Measurements from ENCODE around the gene OR4D2. TPM values are rescaled to one million over a fixed set of nuclear protein-coding genes. Genes with fewer than 3 reads are reported as not detected.

Gene OR4D2
- total and polyA plus RNA-seq, 2 experiments from 2014 or later = not detected

GRCh38 chr17:58172369-58173071 lies 5.7 kb downstream of the OR4D2 start:
- Histone ChIP-seq H3K4me1 (ENCODE audit: insufficient read depth) (no peaks in the 10 kb centered on the region), H3K4me3 (no peak overlapping the region), H3K9me2 (replicated peaks; ENCODE audit: insufficient read depth) (no peaks in the 10 kb centered on the region), H3K36me3 (replicated peaks; ENCODE audit: insufficient read depth, low read depth) (no peaks in the 10 kb centered on the region), H4K20me1 (ENCODE audit: insufficient read depth, poor library complexity, severe bottlenecking) (no peaks in the 10 kb centered on the region), H3K27ac (no peak overlapping the region), H3K4me2 (no peak overlapping the region), H2AFZ (no peak overlapping the region), H3K9me3 (ENCODE audit: low read depth) (no peaks in the 10 kb centered on the region), H3K27me3 (peaks cover 28% of the 10 kb centered on the region), H3K79me2 (no peaks in the 10 kb centered on the region)
- DNase-seq (ENCODE audit: low spot score) = no peak
- TF ChIP-seq CTCF (IDR thresholded peaks at IDR 0.05; ENCODE audit: poor library complexity) (peak; percentile 29), EZH2phosphoT487 (IDR thresholded peaks at IDR 0.05; ENCODE audit: low read depth, severe bottlenecking, unreplicated experiment) (no peak), EZH2 (IDR thresholded peaks at IDR 0.05; ENCODE audit: borderline replicate concordance) (no peak)
- 33% methylated on average over 2 of the region's 2 CpGs for WGBS (ENCODE audit: low lambda C conversion rate, missing lambda C conversion rate)

GRCh38 chr17:58174871-58175270 lies 8.1 kb downstream of the OR4D2 start:
- Histone ChIP-seq H3K9me3 (ENCODE audit: low read depth) (no peaks in the 10 kb centered on the region), H3K36me3 (replicated peaks; ENCODE audit: insufficient read depth, low read depth) (no peaks in the 10 kb centered on the region), H2AFZ (no peak overlapping the region), H3K9me2 (replicated peaks; ENCODE audit: insufficient read depth) (no peaks in the 10 kb centered on the region), H3K4me1 (ENCODE audit: insufficient read depth) (no peaks in the 10 kb centered on the region), H3K4me2 (no peak overlapping the region), H3K27me3 (peaks cover 13% of the 10 kb centered on the region), H3K79me2 (no peaks in the 10 kb centered on the region), H3K4me3 (no peak overlapping the region), H4K20me1 (ENCODE audit: insufficient read depth, poor library complexity, severe bottlenecking) (no peaks in the 10 kb centered on the region), H3K27ac (no peak overlapping the region)
- DNase-seq (ENCODE audit: low spot score) = no peak
- 61% methylated on average over 3 of the region's 3 CpGs for WGBS (ENCODE audit: low lambda C conversion rate, missing lambda C conversion rate)
- TF ChIP-seq EZH2 (IDR thresholded peaks at IDR 0.05; ENCODE audit: borderline replicate concordance) (no peak), EZH2phosphoT487 (IDR thresholded peaks at IDR 0.05; ENCODE audit: low read depth, severe bottlenecking, unreplicated experiment) (no peak), CTCF (IDR thresholded peaks at IDR 0.05; ENCODE audit: poor library complexity) (no peak)

GRCh38 chr17:58176200-58176599 lies 9.4 kb downstream of the OR4D2 start:
- Histone ChIP-seq H3K27ac (no peak overlapping the region), H3K4me2 (no peak overlapping the region), H3K9me3 (ENCODE audit: low read depth) (no peaks in the 10 kb centered on the region), H3K27me3 (peaks cover 8% of the 10 kb centered on the region), H3K4me3 (no peak overlapping the region), H3K9me2 (replicated peaks; ENCODE audit: insufficient read depth) (no peaks in the 10 kb centered on the region), H2AFZ (no peak overlapping the region), H3K36me3 (replicated peaks; ENCODE audit: insufficient read depth, low read depth) (no peaks in the 10 kb centered on the region), H4K20me1 (ENCODE audit: insufficient read depth, poor library complexity, severe bottlenecking) (no peaks in the 10 kb centered on the region), H3K79me2 (no peaks in the 10 kb centered on the region), H3K4me1 (ENCODE audit: insufficient read depth) (no peaks in the 10 kb centered on the region)
- peak; percentile 34 for DNase-seq (ENCODE audit: low spot score)
- TF ChIP-seq EZH2 (IDR thresholded peaks at IDR 0.05; ENCODE audit: borderline replicate concordance) = no peak
- no peak for TF ChIP-seq CTCF (IDR thresholded peaks at IDR 0.05; ENCODE audit: poor library complexity)
- TF ChIP-seq EZH2phosphoT487 (IDR thresholded peaks at IDR 0.05; ENCODE audit: low read depth, severe bottlenecking, unreplicated experiment) = no peak
- WGBS (ENCODE audit: low lambda C conversion rate, missing lambda C conversion rate) = 48% methylated on average over 7 of the region's 7 CpGs

Measured in hepatocyte (in vitro differentiated cells).